Fibroblast of lung (primary cell): ENCODE results near the gene PNMA1.

Experiments used
- EZH2 ChIP-seq: IDR thresholded peaks from 2 replicates; pipeline ENCODE4 v1.5.1; 2012; ENCODE audit warnings: low read length, control low read depth, mild to moderate bottlenecking; ENCODE audit errors: missing control alignments
- TF ChIP-seq, protein P1 (sequence below), 2 donors: IDR thresholded peaks in 1 of 2; conservative IDR thresholded peaks in 1 of 2; 1 replicate in 1 of 2; 2 replicates in 1 of 2; pipeline ENCODE4 v1.5.1; 2011 to 2012; ENCODE audit warnings: low read length in 2 of 2, control low read depth in 1 of 2, inconsistent platforms in 1 of 2, low read depth in 1 of 2, mild to moderate bottlenecking in 1 of 2

DNA sequence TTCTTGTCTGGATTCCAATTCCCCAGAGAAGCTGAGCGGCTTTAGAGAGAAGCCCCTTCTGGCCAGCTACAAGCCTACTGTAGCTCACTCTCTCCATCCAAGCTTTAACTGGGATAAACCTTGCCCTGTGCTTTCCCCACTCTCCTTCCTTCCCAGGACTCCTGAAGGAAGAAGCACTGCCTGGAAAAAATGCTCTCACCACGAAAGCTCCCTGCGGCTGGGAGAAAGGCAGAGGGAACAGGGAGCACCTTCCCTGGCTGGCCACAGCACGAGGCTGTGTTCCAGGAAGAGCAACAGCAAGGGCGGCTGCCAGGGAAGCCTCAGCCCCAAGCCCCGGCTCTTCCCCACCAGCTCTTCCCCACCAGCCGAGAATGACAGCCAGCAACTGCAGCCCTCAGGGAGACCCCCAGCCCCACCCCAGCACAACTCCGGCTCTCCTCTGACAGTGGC is 40.8 kb upstream of the PNMA1 start:
- TF ChIP-seq, protein P1, sequence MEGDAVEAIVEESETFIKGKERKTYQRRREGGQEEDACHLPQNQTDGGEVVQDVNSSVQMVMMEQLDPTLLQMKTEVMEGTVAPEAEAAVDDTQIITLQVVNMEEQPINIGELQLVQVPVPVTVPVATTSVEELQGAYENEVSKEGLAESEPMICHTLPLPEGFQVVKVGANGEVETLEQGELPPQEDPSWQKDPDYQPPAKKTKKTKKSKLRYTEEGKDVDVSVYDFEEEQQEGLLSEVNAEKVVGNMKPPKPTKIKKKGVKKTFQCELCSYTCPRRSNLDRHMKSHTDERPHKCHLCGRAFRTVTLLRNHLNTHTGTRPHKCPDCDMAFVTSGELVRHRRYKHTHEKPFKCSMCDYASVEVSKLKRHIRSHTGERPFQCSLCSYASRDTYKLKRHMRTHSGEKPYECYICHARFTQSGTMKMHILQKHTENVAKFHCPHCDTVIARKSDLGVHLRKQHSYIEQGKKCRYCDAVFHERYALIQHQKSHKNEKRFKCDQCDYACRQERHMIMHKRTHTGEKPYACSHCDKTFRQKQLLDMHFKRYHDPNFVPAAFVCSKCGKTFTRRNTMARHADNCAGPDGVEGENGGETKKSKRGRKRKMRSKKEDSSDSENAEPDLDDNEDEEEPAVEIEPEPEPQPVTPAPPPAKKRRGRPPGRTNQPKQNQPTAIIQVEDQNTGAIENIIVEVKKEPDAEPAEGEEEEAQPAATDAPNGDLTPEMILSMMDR (conservative IDR thresholded peaks at IDR 0.05 in 1 of 2, IDR thresholded peaks at IDR 0.05 in 1 of 2; ENCODE audit: low read depth in 1 of 2, low read length in 2 of 2), result no peak
- no peak for TF ChIP-seq EZH2
